SU-DHL-6 (cell line): ENCODE data around the gene TGFBRAP1.

Experiments used
- CTCF ChIP-seq: fragments of 200-600 bp; sonication (generic); IDR thresholded peaks from one replicate; pipeline ENCODE4 v1.5.1; 2017; ENCODE audit warnings: antibody characterized with exemption, mild to moderate bottlenecking, low read length, moderate library complexity; ENCODE audit not compliant: insufficient read depth, poor library complexity, severe bottlenecking
- EZH2phosphoT487 ChIP-seq: fragments of 200-600 bp; sonication (generic), shearing (Covaris generic); conservative IDR thresholded peaks from 2 replicates; pipeline ENCODE4 v1.6.1; 2018; ENCODE audit warnings: mild to moderate bottlenecking, antibody characterized with exemption, low read length, moderate library complexity, mixed read lengths

- no peak for TF ChIP-seq EZH2phosphoT487
- no peak for TF ChIP-seq CTCF
These were observed 90.8 kb downstream of the TGFBRAP1 start for GRCh38 chr2:105238664-105239240.
